Tibial nerve (tissue), 4 donors: ENCODE results near the gene NREP.

ENCODE experiments used
- EP300 ChIP-seq, 2 donors: sonication (generic); formaldehyde crosslinking; IDR thresholded peaks; one replicate each; pipeline ENCODE4 v1.6.1; 2017; ENCODE audit warnings: antibody characterized with exemption in 2 of 2, mild to moderate bottlenecking in 1 of 2
- POLR2A ChIP-seq, 2 donors: fragments of 450-650 bp; IDR thresholded peaks; one replicate each; pipeline ENCODE4 v1.6.1; 2017; ENCODE audit warnings: antibody characterized with exemption in 2 of 2, mild to moderate bottlenecking in 2 of 2, moderate library complexity in 2 of 2
- TF ChIP-seq, protein P1 (sequence below), 5 experiments: fragments of 200-600 bp in 3 of 5; fragments of 450-650 bp in 2 of 5; sonication (generic) in 3 of 5; IDR thresholded peaks; one replicate each; pipeline ENCODE4 v1.5.1; 2016 to 2019; ENCODE audit warnings: antibody characterized with exemption in 5 of 5, mild to moderate bottlenecking in 3 of 5, moderate library complexity in 2 of 5

DNA sequence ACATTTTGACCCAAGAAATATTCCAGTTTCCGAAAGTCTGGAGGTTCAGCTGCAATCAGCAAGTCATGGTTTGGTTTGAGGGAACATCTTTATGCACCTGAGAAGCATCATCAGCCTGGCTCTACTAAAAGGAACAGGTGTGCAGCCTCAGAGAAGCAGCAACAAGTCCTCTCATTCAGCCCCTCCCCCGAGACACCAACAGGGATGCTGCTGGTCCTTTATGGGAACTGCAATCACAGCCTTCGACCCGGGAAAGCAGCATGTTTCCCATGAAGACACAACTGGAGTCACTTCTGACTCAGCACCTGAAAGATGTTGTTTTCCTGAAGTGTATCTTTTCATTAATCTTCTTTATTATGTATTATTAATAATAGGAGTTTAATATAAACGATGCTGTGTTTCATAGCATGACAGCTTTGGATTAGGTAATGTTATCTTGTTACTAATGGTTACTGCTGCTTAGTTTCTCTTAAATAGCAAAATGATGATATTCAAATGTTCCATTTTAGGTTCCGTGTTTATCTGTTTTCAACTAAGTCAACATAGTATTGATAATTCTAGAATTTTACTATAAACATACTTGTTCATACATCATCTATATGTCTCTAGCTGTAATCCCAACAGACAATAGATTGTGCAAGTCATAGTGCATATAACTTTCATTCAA, 15.6 kb upstream of the NREP start:
- TF ChIP-seq, protein P1, sequence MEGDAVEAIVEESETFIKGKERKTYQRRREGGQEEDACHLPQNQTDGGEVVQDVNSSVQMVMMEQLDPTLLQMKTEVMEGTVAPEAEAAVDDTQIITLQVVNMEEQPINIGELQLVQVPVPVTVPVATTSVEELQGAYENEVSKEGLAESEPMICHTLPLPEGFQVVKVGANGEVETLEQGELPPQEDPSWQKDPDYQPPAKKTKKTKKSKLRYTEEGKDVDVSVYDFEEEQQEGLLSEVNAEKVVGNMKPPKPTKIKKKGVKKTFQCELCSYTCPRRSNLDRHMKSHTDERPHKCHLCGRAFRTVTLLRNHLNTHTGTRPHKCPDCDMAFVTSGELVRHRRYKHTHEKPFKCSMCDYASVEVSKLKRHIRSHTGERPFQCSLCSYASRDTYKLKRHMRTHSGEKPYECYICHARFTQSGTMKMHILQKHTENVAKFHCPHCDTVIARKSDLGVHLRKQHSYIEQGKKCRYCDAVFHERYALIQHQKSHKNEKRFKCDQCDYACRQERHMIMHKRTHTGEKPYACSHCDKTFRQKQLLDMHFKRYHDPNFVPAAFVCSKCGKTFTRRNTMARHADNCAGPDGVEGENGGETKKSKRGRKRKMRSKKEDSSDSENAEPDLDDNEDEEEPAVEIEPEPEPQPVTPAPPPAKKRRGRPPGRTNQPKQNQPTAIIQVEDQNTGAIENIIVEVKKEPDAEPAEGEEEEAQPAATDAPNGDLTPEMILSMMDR (IDR thresholded peaks at IDR 0.05), result no peak
- TF ChIP-seq EP300 (IDR thresholded peaks at IDR 0.05) (no peak), POLR2A (IDR thresholded peaks at IDR 0.05) (no peak)
